Epithelial cell of esophagus (primary cell): ENCODE data around the gene LDB2.

Source experiments
- DNase-seq: peaks from one replicate; pipeline ENCODE4 v3.0.0; 2010; ENCODE audit warnings: low read depth
- H3K4me3 ChIP-seq: 2 replicates; pipeline ENCODE4 v1.5.1; 2011; ENCODE audit warnings: mild to moderate bottlenecking, low read length, control low read depth
- CTCF ChIP-seq: IDR thresholded peaks from 2 replicates; pipeline ENCODE4 v1.5.1; 2011; ENCODE audit warnings: low read depth, mild to moderate bottlenecking, low read length, control low read depth, inconsistent platforms; ENCODE audit not compliant: insufficient read depth; ENCODE audit errors: missing control alignments

Gene LDB2

DNA sequence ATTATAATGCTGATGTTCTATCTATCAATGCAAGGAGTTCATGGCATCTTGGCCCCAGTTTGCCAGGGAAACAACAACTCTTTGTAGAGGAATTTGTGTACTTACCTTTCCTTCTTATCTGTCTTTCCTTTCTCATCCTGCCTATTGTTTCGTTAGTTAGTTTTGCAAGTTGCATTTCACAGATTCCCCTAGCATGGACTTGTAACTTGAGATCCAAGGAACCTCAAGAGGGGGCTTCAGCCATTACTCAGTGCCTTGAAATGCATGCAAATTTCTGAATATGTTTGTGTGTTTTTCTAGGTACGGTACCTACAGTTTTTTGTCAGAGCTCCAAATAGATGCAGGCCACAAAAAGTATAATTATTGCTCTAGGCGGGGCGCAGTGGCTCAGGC lies 203.6 kb downstream of the LDB2 start:
- TF ChIP-seq CTCF = no peak
- no peak overlapping the region for H3K4me3 ChIP-seq
- no peak for DNase-seq

- TF ChIP-seq CTCF = no peak
- DNase-seq = no peak
- no peak overlapping the region for H3K4me3 ChIP-seq
Observed at GRCh38 chr4:16694173-16694883, 204.1 kb downstream of the LDB2 start.

DNA sequence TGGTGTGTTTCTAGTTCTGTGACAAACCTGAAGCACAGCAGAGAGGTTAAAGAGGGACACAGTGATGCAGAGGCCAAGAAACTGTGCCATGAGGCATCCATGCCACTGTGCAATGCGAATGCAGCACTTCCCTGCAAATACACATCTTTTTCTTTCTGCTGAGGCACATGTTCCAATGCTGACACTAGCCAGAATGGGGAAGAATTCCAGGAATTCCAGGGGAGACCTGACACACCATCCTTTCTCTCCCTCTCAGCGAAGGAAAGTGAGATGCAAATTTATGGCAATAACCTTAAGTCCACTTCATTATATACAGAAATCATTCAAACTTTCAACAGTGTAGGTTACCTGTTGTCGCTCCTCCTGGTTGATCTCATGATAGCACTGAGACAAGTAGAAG lies 204.8 kb downstream of the LDB2 start:
- no peak overlapping the region for H3K4me3 ChIP-seq
- no peak for TF ChIP-seq CTCF
- DNase-seq = no peak

DNA sequence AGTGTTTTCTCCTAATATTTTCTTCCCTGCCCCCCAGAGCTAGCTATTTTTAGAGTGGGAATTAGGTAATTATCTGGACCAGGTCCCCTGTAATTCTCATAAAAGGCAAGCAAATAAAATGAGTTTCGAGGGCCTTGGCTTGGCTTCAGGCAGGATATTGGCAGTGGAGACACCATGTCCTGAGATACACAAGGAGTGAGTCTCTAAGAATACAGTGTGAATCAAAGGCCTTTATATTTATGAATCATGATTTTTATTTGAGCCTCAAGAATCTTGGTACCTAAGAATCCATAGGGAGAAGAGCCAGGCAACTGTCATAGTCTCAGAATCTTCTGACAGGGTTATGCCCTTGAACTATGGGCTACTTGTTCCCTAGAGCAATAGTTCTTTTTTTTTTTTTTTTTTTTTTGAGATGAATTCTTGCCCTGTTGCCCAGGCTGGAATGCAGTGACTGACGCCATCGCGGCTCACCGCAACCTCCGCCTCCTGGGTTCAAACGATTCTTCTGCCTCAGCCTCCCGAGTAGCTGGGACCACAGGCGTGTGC lies 205.4 kb downstream of the LDB2 start:
- DNase-seq = no peak
- no peak for TF ChIP-seq CTCF
- H3K4me3 ChIP-seq = no peak overlapping the region

DNA sequence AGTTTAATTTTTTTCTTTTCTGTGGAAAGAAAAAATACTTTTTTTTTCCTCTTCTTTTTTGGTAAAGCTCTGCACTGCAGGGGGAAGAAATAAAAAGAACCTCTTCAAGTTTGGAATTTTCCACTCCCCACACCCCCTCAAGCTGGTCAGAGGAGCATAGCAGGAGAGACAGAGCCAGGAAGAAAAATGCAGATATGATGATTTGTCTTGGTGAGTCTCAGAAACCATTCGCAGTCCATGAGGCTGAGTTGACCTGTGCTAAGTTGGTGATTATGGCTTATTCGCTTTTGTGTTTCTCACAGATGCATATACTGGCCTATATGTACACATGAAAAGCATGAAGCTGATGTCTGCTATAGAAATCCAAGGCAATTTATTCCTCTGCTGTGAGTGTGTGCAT lies 205.9 kb downstream of the LDB2 start:
- DNase-seq = no peak
- no peak overlapping the region for H3K4me3 ChIP-seq
- TF ChIP-seq CTCF = no peak

DNA sequence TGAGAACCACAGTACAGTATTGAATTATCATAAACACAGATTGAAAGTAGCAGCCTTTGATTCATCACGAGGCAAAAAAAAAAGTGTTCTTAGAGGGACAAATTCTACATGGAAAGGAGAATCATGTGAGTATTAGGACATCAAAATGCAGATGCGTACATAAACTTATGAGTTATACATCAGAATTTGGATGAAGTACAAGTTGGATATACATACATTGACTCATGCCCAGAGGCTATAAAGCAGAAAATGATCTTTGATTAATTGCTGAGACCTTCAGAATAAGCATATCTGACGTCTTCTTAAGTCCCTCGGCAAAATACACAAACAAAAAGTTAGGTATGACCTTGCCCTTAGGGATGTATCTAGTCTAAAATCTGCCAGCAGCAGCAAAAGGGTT lies 206.4 kb downstream of the LDB2 start:
- no peak overlapping the region for H3K4me3 ChIP-seq
- TF ChIP-seq CTCF = no peak
- no peak for DNase-seq

GRCh38 chr4:16691450-16691849 lies 207.0 kb downstream of the LDB2 start:
- DNase-seq = no peak
- TF ChIP-seq CTCF = no peak
- no peak overlapping the region for H3K4me3 ChIP-seq
